ENCODE results near the gene OPN5.
"Not testable (repeated sequence)": the region's sequence is repeated elsewhere in the genome, so short reads cannot be mapped to it uniquely, and the experiment has no call there.

Gene OPN5

GRCh38 chr6:47781732-47782131, at the start of gene OPN5:
Gene OPN5, plus strand, starts transcription at chr6:47782032. Its CDS starts 35 bp downstream, at chr6:47782067.
- DNase-seq = no peak

- no peak for DNase-seq
These were observed 47.8 kb upstream of the OPN5 start for GRCh38 chr6:47733879-47734558.

- DNase-seq = no peak
These were observed 46.9 kb upstream of the OPN5 start for GRCh38 chr6:47734831-47735481.

- no peak for DNase-seq
These were observed 45.6 kb upstream of the OPN5 start for GRCh38 chr6:47736083-47736700.

- DNase-seq = no peak
These were observed 44.4 kb upstream of the OPN5 start for GRCh38 chr6:47737406-47737805.

GRCh38 chr6:47740714-47741113, 41.1 kb upstream of the OPN5 start:
- DNase-seq = no peak

GRCh38 chr6:47741807-47742206, 40.0 kb upstream of the OPN5 start:
- no peak for DNase-seq

- DNase-seq = no peak
These were observed 38.1 kb upstream of the OPN5 start for GRCh38 chr6:47743744-47744143.

- DNase-seq = not testable (repeated sequence)
These were observed 36.6 kb upstream of the OPN5 start for GRCh38 chr6:47745269-47745668.

GRCh38 chr6:47749757-47750156, 32.1 kb upstream of the OPN5 start:
- DNase-seq = no peak

- no peak for DNase-seq
These were observed 29.0 kb upstream of the OPN5 start for GRCh38 chr6:47752801-47753200.

- no peak for DNase-seq
These were observed 22.5 kb upstream of the OPN5 start for GRCh38 chr6:47759364-47759763.

- DNase-seq = no peak
These were observed 19.3 kb upstream of the OPN5 start for GRCh38 chr6:47762502-47762901.

GRCh38 chr6:47766445-47766844, 15.4 kb upstream of the OPN5 start:
- no peak for DNase-seq

- no peak for DNase-seq
These were observed 14.7 kb upstream of the OPN5 start for GRCh38 chr6:47767102-47767501.

GRCh38 chr6:47769982-47770381, 11.8 kb upstream of the OPN5 start:
- DNase-seq = no peak

- no peak for DNase-seq
These were observed 9.5 kb upstream of the OPN5 start for GRCh38 chr6:47772359-47772758.

GRCh38 chr6:47773005-47773404, 8.8 kb upstream of the OPN5 start:
- no peak for DNase-seq

- DNase-seq = peak; percentile 10
These were observed 1.1 kb upstream of the OPN5 start for GRCh38 chr6:47780510-47781356.

- DNase-seq = no peak
These were observed 3.4 kb downstream of the OPN5 start for GRCh38 chr6:47785182-47785581.

GRCh38 chr6:47787620-47788497, 6.0 kb downstream of the OPN5 start:
- DNase-seq = no peak

- no peak for DNase-seq
These were observed 6.7 kb downstream of the OPN5 start for GRCh38 chr6:47788498-47788884.
